Mesodermal cell (in vitro differentiated cells): ENCODE measurements around the gene UTS2R. TPM values are rescaled to one million over a fixed set of nuclear protein-coding genes. Genes with fewer than 3 reads are reported as not detected.
A peak's percentile ranks its signal among the peaks of the same experiment; 100 is the strongest.

ENCODE experiments used
- H3K27ac ChIP-seq: 2 replicates; pipeline ENCODE4 v1.7.0; 2013; ENCODE audit warnings: mild to moderate bottlenecking, low read depth, low read length, moderate library complexity; ENCODE audit not compliant: severe bottlenecking
- H3K36me3 ChIP-seq: 2 replicates; pipeline ENCODE4 v1.7.1; 2013; ENCODE audit warnings: mild to moderate bottlenecking, low read length, moderate library complexity; ENCODE audit not compliant: control insufficient read depth, insufficient read depth
- H3K4me1 ChIP-seq: one replicate; pipeline ENCODE4 v1.7.1; 2013; ENCODE audit warnings: mild to moderate bottlenecking, low read length; ENCODE audit not compliant: insufficient read depth, control insufficient read depth, poor library complexity, severe bottlenecking
- H3K4me3 ChIP-seq: 2 replicates; pipeline ENCODE4 v1.7.0; 2013; ENCODE audit warnings: low read length, control low read depth, mild to moderate bottlenecking; ENCODE audit not compliant: insufficient read depth, poor library complexity, severe bottlenecking; ENCODE audit errors: extremely low read depth
- H3K9me3 ChIP-seq: 2 replicates; pipeline ENCODE4 v1.7.1; 2013; ENCODE audit warnings: mild to moderate bottlenecking, low read length, moderate library complexity; ENCODE audit not compliant: control insufficient read depth
- WGBS, 2 experiments: methylation state at CpG; one replicate each; pipeline ENCODE4 v1.1.5; 2013; ENCODE audit warnings: missing lambda C conversion rate in 2 of 2; ENCODE audit not compliant: insufficient coverage in 2 of 2; 5-methylcytosine and 5-hydroxymethylcytosine counted together
- polyA plus RNA-seq, 2 experiments: library from polyadenylated mRNA; stranded (reverse); fragments of 50-300 nt; gene quantifications; one replicate each; pipeline ENCODE4 v1.2.3, GENCODE V29; 2013

Gene UTS2R
- polyA plus RNA-seq (2013, experiment 1 of 2) = 0.48 TPM
- 0.46 TPM for polyA plus RNA-seq (2013, experiment 2 of 2)

GRCh38 chr17:82371333-82372248 lies at the start of gene UTS2R:
Gene UTS2R, plus strand, starts transcription at chr17:82371765. Its CDS starts 2,560 bp downstream, at chr17:82374325.
- Histone ChIP-seq H3K4me3 (peak within 1 kb of the TSS; percentile 16), H3K27ac (no peak within 1 kb of the TSS)
- 9 to 15% methylated on average over 84 to 89 of the region's 109 CpGs for WGBS, 2 experiments

GRCh38 chr17:82321947-82322466 lies 49.6 kb upstream of the UTS2R start:
- 91 to 93% methylated on average over 4 to 12 of the region's 21 CpGs for WGBS, 2 experiments

More at GRCh38 chr17:82371333-82372248, at the start of gene UTS2R:
- Histone ChIP-seq H3K9me3 (no peaks in the 10 kb centered on the region), H3K4me1 (no peaks in the 10 kb centered on the region), H3K36me3 (no peaks in the 10 kb centered on the region)

GRCh38 chr17:82322526-82323453 lies 48.8 kb upstream of the UTS2R start:
- WGBS, 2 experiments = 84 to 88% methylated on average over 11 to 18 of the region's 28 CpGs

More at GRCh38 chr17:82321947-82322466, 49.6 kb upstream of the UTS2R start:
- Histone ChIP-seq H3K9me3 (no peaks in the 10 kb centered on the region), H3K4me3 (no peak overlapping the region), H3K4me1 (peaks cover 3% of the 10 kb centered on the region), H3K36me3 (no peaks in the 10 kb centered on the region), H3K27ac (no peak overlapping the region)

GRCh38 chr17:82323514-82324234 lies 47.9 kb upstream of the UTS2R start:
- H3K9me3 ChIP-seq = no peaks in the 10 kb centered on the region
- no peak overlapping the region for H3K27ac ChIP-seq
- no peak overlapping the region for H3K4me3 ChIP-seq
- WGBS, 2 experiments = 79% methylated on average over 15 to 21 of the region's 21 CpGs
- H3K4me1 ChIP-seq = no peaks in the 10 kb centered on the region
- H3K36me3 ChIP-seq = no peaks in the 10 kb centered on the region

More at GRCh38 chr17:82322526-82323453, 48.8 kb upstream of the UTS2R start:
- Histone ChIP-seq H3K9me3 (no peaks in the 10 kb centered on the region), H3K4me3 (no peak overlapping the region), H3K4me1 (no peaks in the 10 kb centered on the region), H3K27ac (no peak overlapping the region), H3K36me3 (no peaks in the 10 kb centered on the region)

- Histone ChIP-seq H3K4me3 (no peak overlapping the region), H3K4me1 (no peaks in the 10 kb centered on the region), H3K9me3 (no peaks in the 10 kb centered on the region), H3K36me3 (no peaks in the 10 kb centered on the region), H3K27ac (no peak overlapping the region)
- WGBS, 2 experiments = 76 to 87% methylated on average over 10 to 18 of the region's 25 CpGs
Observed at GRCh38 chr17:82324566-82325285, 46.8 kb upstream of the UTS2R start.

GRCh38 chr17:82325286-82326180 lies 46.0 kb upstream of the UTS2R start:
- Histone ChIP-seq H3K27ac (no peak overlapping the region), H3K4me1 (no peaks in the 10 kb centered on the region), H3K36me3 (no peaks in the 10 kb centered on the region), H3K9me3 (no peaks in the 10 kb centered on the region), H3K4me3 (no peak overlapping the region)
- WGBS, 2 experiments = 89 to 95% methylated on average over 17 to 28 of the region's 30 CpGs

- no peaks in the 10 kb centered on the region for H3K36me3 ChIP-seq
- no peak overlapping the region for H3K4me3 ChIP-seq
- no peaks in the 10 kb centered on the region for H3K4me1 ChIP-seq
- no peak overlapping the region for H3K27ac ChIP-seq
- WGBS, 2 experiments = 48 to 58% methylated on average over 14 of the region's 15 CpGs
- no peaks in the 10 kb centered on the region for H3K9me3 ChIP-seq
Observed at GRCh38 chr17:82327289-82327688, 44.3 kb upstream of the UTS2R start.

- Histone ChIP-seq H3K27ac (no peak overlapping the region), H3K4me3 (no peak overlapping the region), H3K36me3 (no peaks in the 10 kb centered on the region), H3K4me1 (no peaks in the 10 kb centered on the region), H3K9me3 (no peaks in the 10 kb centered on the region)
- WGBS, 2 experiments = 74 to 80% methylated on average over 4 to 8 of the region's 16 CpGs
Observed at GRCh38 chr17:82327757-82328140, 43.8 kb upstream of the UTS2R start.
